Liver (tissue), 2 donors: Measurements from ENCODE around the gene ALB.
"Not testable (repeated sequence)": the region's sequence is repeated elsewhere in the genome, so short reads cannot be mapped to it uniquely, and the experiment has no call there.

Experiments used
- FOXA1 ChIP-seq: IDR thresholded peaks from 2 replicates; pipeline ENCODE4 v1.6.1; 2016; ENCODE audit warnings: antibody characterized with exemption
- RAD21 ChIP-seq, 2 donors: IDR thresholded peaks; 2 replicates each; pipeline ENCODE4 v1.6.1; 2016; ENCODE audit warnings: antibody characterized with exemption in 2 of 2, mild to moderate bottlenecking in 2 of 2
- donor health status: healthy.

DNA sequence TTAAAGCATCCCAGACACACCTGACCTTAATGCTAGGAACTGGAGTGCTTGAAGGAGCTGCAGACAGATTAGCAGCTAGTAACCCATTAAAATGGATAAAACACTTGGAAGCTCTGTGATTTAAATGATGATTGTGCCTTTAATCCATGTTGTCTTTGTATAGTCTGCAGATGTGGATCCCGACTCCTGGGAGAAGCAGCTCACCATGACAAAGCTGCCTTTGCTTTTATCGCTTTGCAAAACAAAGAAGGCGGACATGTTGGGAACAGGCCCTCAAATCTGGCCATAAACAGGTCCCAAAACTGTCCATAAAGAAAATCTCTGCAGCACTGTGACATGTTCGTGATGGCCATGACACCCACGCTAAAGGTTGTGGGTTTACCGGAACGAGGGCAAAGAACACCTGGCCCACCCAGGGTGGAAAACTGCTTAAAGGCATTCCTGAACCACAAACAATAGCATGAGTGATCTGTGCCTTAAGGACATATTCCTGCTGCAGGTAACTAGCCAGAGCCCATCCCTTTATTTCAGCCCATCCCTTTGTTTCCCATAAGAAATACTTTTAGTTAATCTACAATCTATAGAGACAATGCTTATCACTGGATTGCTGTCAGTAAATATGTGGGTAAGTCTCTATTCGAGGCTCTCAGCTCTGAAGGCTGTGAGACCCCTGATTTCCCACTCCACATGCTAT lies 34.4 kb upstream of the ALB start:
- TF ChIP-seq RAD21 (IDR thresholded peaks at IDR 0.05); FOXA1: not testable (repeated sequence)
